Mesodermal cell (in vitro differentiated cells): ENCODE data around the gene BAMBI.

ENCODE experiments used
- H3K27ac ChIP-seq: 2 replicates; pipeline ENCODE4 v1.7.0; 2013; ENCODE audit warnings: mild to moderate bottlenecking, low read depth, low read length, moderate library complexity; ENCODE audit not compliant: severe bottlenecking
- H3K36me3 ChIP-seq: 2 replicates; pipeline ENCODE4 v1.7.1; 2013; ENCODE audit warnings: mild to moderate bottlenecking, low read length, moderate library complexity; ENCODE audit not compliant: control insufficient read depth, insufficient read depth
- H3K4me1 ChIP-seq: one replicate; pipeline ENCODE4 v1.7.1; 2013; ENCODE audit warnings: mild to moderate bottlenecking, low read length; ENCODE audit not compliant: insufficient read depth, control insufficient read depth, poor library complexity, severe bottlenecking
- H3K4me3 ChIP-seq: 2 replicates; pipeline ENCODE4 v1.7.0; 2013; ENCODE audit warnings: low read length, control low read depth, mild to moderate bottlenecking; ENCODE audit not compliant: insufficient read depth, poor library complexity, severe bottlenecking; ENCODE audit errors: extremely low read depth
- H3K9me3 ChIP-seq: 2 replicates; pipeline ENCODE4 v1.7.1; 2013; ENCODE audit warnings: mild to moderate bottlenecking, low read length, moderate library complexity; ENCODE audit not compliant: control insufficient read depth
- WGBS, 2 experiments: methylation state at CpG; one replicate each; pipeline ENCODE4 v1.1.5; 2013; ENCODE audit warnings: missing lambda C conversion rate in 2 of 2; ENCODE audit not compliant: insufficient coverage in 2 of 2; 5-methylcytosine and 5-hydroxymethylcytosine counted together

Gene BAMBI

DNA sequence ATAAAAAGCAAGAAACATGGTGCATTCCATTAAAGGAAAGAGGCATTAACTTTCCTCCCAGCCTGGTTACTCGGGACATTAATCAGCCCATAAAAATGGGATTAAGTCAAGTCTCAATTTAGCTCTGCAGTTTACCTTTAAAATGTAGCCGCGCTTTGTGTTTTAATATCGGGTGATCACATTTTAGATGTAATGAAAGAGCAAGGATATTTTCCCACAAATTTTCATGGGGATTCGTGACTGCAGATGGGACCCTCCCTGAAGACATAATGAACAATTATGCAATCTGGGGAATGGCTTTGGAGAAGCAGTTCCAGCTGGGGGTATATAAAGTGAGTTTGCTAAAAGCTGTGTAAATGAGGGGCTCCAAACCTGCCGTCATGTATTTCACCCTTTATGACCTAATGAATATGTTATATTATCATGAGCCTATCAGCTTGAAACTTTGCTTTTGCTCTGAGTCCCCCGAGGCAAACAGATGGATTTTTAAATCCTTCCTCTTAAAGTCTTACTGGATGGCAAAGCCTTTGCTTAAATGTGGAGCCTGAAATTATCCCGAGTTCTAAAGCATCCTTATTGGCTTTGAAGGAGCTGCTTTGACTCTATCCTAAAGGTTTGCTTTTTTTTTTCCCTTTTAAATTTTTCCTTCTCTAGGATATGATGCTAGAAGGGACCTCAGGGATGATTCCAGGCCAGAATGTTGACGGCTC lies 31.8 kb downstream of the BAMBI start:
- Histone ChIP-seq H3K4me3 (no peak overlapping the region), H3K27ac (no peak overlapping the region), H3K36me3 (no peaks in the 10 kb centered on the region), H3K9me3 (no peaks in the 10 kb centered on the region), H3K4me1 (peaks cover 12% of the 10 kb centered on the region)
- 92 to 93% methylated on average over 3 to 4 of the region's 9 CpGs for WGBS, 2 experiments

GRCh38 chr10:28710202-28710886 lies 33.0 kb downstream of the BAMBI start:
- Histone ChIP-seq H3K36me3 (no peaks in the 10 kb centered on the region), H3K27ac (no peak overlapping the region), H3K4me1 (peaks cover 5% of the 10 kb centered on the region), H3K9me3 (no peaks in the 10 kb centered on the region), H3K4me3 (no peak overlapping the region)
- 86 to 92% methylated on average over 5 of the region's 6 CpGs for WGBS, 2 experiments

DNA sequence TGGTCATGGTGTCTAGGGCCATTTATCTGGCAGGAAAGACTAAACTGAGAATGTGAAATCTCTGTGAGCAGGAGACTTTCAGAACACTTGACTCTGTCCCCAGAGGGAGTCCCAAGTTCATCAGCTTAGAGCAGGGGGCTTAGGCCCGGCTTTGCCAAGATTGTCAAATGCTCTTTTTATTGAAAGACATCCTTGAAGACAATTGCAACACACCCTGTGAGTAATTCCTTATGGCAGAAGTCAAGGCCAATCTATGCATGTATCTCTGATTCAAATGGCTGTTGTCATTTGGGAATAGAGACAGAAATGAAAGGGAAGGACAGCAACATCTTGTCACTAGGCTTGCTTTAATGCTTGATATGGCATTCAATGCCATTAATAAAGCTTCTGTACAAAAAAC lies 33.7 kb downstream of the BAMBI start:
- Histone ChIP-seq H3K9me3 (no peaks in the 10 kb centered on the region), H3K36me3 (no peaks in the 10 kb centered on the region), H3K4me3 (no peak overlapping the region), H3K27ac (no peak overlapping the region), H3K4me1 (peaks cover 5% of the 10 kb centered on the region)
- WGBS, 2 experiments = 91 to 100% methylated on average over 1 of the region's 1 CpG

DNA sequence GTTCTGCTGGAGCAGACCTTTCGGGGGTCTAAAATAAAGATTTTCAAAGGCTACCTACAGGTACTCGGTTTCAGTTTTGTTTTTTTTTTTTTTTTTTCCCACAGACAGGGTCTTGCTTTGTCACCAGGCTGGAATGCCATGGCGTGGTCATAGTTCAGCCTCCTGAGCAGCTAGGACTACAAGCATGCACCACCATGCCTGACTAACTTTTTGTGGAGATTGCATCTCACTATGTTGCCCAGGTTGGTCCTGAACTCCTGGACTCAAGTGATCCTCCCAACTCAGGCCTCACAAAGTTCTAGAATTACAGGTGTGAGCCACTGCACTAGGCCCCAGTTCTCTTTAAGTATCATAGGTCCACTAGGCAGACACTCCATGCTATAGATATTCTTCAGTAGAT lies 34.5 kb downstream of the BAMBI start:
- WGBS, 2 experiments = 88% methylated on average over 3 of the region's 3 CpGs
- H3K27ac ChIP-seq = no peak overlapping the region
- H3K4me1 ChIP-seq = peaks cover 5% of the 10 kb centered on the region
- no peak overlapping the region for H3K4me3 ChIP-seq
- H3K36me3 ChIP-seq = no peaks in the 10 kb centered on the region
- H3K9me3 ChIP-seq = no peaks in the 10 kb centered on the region

DNA sequence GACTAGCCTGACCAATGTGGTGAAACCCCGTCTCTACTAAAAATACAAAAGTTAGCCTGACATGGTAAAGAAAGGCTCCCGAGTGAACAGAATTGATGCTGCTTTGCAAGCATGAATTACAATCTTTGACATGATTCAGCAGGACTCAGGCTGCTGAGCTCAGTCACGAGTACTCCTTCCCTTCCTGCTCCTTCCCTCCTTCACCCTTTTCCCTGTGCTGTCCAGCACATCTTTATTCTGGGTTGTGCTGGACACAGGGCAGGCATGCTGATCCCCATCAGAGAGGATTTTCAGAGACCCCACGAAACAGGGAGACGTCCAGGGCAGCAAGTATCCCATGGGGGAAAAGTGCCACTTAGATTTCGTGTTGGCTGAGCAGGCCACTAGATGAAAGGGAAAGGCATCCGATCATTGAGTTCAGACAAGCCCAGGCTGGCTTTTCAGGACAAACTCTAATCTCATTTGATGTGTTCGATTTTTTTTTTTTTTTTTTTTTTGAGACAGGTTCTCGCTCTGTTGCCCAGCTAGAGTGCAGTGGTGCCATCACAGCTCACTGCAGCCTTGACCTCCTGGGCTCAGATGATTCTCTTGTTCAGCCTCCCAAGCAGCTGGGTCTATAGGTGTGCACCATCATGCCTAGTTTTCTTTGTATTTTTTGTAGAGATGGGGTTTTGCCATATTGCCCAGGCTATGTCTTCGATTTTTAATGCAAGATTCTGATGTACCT lies 36.5 kb downstream of the BAMBI start:
- no peak overlapping the region for H3K4me3 ChIP-seq
- 92 to 93% methylated on average over 9 to 10 of the region's 10 CpGs for WGBS, 2 experiments
- no peaks in the 10 kb centered on the region for H3K9me3 ChIP-seq
- no peak overlapping the region for H3K27ac ChIP-seq
- H3K4me1 ChIP-seq = peaks cover 5% of the 10 kb centered on the region
- H3K36me3 ChIP-seq = no peaks in the 10 kb centered on the region

DNA sequence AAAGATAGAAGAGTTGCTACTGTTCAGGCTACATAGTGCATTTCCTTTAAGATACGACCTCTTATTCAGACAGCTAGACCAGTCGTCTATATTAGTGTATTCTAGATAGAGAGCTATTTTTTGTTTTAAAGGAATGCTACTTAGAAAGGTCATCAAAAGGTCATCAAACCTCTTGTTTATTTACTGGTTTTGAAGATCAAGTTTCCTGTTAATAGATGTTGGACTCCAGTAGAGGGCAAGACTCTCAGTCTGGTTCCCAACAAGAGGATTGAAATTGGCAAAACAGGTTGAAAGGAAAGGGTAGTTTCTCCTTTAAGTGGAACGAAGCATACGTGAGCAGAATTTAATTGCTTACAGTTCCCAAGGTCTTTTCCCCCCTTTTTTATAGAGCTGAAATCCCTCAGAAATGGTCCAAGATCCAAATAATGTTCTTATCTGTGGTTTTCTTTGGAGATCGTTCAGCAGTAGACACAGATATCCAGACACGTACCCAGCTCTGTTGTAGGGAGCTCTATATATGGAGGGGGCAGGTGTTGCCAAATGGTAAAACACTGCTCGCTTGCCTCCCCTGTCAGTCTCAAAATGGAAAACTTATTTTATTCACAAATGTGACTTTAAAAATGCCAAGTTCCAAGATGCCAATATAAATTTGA lies 37.2 kb downstream of the BAMBI start:
- 100% methylated on average over 1 of the region's 7 CpGs; no CpG with 5 or more reads in 1 of the 2 experiments for WGBS, 2 experiments
- H3K4me3 ChIP-seq = no peak overlapping the region
- H3K36me3 ChIP-seq = no peaks in the 10 kb centered on the region
- H3K27ac ChIP-seq = no peak overlapping the region
- peaks cover 5% of the 10 kb centered on the region for H3K4me1 ChIP-seq
- no peaks in the 10 kb centered on the region for H3K9me3 ChIP-seq

DNA sequence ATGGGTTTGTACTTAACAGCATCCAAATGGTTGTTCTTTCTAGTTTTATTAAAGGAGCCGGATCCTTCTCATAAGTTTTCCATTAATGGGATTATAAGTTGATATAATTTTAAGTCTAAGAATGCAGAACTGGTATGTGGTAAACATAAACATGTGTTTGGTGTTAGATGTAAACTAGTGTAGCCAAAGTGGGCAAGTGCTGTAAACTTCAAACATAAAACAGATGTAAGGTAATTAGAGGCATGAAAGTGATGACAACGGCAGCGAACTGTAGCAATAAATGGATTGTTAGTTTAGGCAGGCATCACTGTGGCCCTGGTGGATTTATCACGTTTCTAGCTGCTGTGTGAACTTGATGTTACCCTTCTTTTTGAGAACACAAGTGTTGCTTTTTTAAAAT lies 37.9 kb downstream of the BAMBI start:
- Histone ChIP-seq H3K27ac (no peak overlapping the region), H3K9me3 (no peaks in the 10 kb centered on the region), H3K4me3 (no peak overlapping the region), H3K4me1 (peaks cover 5% of the 10 kb centered on the region), H3K36me3 (no peaks in the 10 kb centered on the region)
- 91 to 92% methylated on average over 3 to 4 of the region's 4 CpGs for WGBS, 2 experiments

DNA sequence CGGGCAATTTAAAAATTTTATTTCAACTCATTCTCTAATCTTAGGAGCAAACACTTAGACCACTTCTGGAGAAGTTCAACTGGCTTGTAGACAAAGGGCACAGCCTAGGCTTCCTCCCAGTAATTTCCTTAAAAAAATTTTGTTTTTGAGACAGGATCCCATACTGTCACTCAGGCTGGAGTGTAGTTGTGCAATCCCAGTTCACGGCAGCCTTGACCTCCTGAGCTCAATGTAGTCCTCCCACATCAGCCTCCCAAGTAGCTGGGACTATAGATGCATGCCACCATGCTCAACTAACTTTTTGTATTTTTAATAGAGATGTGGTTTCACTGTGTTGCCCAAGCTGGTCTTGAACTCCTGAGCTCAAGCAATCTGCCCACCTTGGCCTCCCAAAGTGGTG lies 38.4 kb downstream of the BAMBI start:
- H3K27ac ChIP-seq = no peak overlapping the region
- no peaks in the 10 kb centered on the region for H3K36me3 ChIP-seq
- peaks cover 6% of the 10 kb centered on the region for H3K4me1 ChIP-seq
- H3K4me3 ChIP-seq = no peak overlapping the region
- WGBS, 2 experiments = 90% methylated on average over 2 of the region's 2 CpGs; no CpG with 5 or more reads in 1 of the 2 experiments
- H3K9me3 ChIP-seq = no peaks in the 10 kb centered on the region

- Histone ChIP-seq H3K27ac (no peak overlapping the region), H3K36me3 (no peaks in the 10 kb centered on the region), H3K4me1 (peaks cover 15% of the 10 kb centered on the region), H3K9me3 (no peaks in the 10 kb centered on the region), H3K4me3 (no peak overlapping the region)
- WGBS, 2 experiments = 89% methylated on average over 1 of the region's 1 CpG; no CpG with 5 or more reads in 1 of the 2 experiments
These were observed 39.4 kb downstream of the BAMBI start for GRCh38 chr10:28716748-28717147.

- H3K9me3 ChIP-seq = no peaks in the 10 kb centered on the region
- H3K27ac ChIP-seq = no peak overlapping the region
- peaks cover 19% of the 10 kb centered on the region for H3K4me1 ChIP-seq
- 84 to 98% methylated on average over 2 to 3 of the region's 3 CpGs for WGBS, 2 experiments
- H3K36me3 ChIP-seq = no peaks in the 10 kb centered on the region
- no peak overlapping the region for H3K4me3 ChIP-seq
These were observed 40.4 kb downstream of the BAMBI start for GRCh38 chr10:28717656-28718201.
